Choroid plexus epithelial cell (primary cell): ENCODE data around the gene MAP7D1.

ENCODE experiments used
- DNase-seq: peaks from one replicate; pipeline ENCODE4 v3.0.0-alpha.2; 2010; ENCODE audit warnings: low read depth
- H3K4me3 ChIP-seq: 2 replicates; pipeline ENCODE4 v1.5.1; 2011; ENCODE audit warnings: low read depth, mild to moderate bottlenecking, control low read depth, low read length, moderate library complexity
- CTCF ChIP-seq: conservative IDR thresholded peaks from 2 replicates; pipeline ENCODE4 v1.5.1; 2011; ENCODE audit warnings: low read depth, mild to moderate bottlenecking, control low read depth, inconsistent platforms, low read length, moderate library complexity

The MAP7D1 gene

DNA sequence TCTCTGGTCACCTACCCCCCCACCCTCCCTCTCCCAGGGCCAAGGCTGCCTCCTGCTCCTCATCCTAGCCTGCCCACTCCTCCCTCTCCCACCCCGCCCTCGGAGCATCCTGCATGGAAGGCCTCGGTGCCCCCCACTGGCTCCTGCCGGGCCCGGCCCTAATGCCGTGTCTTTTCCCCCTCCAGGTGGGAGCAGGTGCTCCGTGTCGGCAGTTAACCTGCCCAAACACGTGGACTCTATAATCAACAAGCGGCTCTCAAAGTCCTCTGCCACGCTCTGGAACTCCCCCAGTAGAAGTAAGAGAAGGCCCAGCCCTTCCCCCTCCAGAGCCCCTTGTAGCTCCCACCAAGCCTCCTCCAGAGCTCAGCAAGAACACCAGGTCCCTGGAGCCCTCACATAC, 18.8 kb downstream of the MAP7D1 start:
- no peak for DNase-seq
- H3K4me3 ChIP-seq, result no peak overlapping the region
- TF ChIP-seq CTCF, result no peak

DNA sequence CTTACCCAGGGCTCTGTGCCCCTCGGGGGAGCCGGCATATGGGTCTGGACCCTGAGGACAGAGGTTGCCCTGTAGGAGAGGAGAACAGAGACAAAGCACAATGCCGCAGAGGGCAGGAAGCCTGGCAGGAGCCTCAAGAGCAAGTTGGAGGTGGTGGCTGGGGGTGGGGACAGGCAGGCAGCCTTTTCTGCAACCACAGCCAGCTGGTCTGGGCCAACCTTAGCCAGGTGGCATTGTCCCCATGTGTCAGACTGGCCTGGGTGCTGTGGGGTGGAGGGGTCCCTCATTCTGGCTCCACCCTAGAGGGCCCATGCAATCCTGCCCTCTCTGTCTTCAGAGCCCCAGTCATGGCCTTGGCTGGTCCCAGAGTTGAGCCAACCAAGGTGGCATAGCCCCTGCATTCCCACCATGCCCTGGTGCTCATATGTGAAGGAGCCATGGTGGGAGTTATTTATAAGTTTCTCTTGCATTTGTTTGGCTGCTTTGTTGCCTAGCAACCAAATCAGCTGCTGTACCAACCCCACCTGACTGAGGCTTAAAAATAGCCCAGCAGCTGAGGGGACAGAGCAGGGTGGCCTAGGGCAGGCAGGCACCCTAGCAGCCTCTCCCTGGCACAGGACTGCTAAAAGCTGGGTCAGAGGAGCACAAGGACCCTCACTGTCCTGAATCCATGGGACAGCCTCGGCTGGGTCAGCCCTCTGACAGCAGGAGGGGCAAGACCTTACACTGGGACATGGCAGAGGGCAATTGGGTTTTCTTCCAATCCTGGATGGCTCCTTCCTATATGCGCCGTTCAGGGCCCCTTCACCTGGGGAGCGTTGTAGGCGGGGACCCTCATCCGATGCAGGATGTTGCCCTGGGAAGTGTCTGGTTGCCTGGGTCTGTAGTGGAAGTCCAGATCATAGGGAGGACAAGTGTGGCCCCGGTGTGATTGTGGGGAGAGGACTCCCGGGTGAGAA, 19.5 kb downstream of the MAP7D1 start:
- no peak for TF ChIP-seq CTCF
- DNase-seq, result peak; percentile 86
- H3K4me3 ChIP-seq, result no peak overlapping the region

DNA sequence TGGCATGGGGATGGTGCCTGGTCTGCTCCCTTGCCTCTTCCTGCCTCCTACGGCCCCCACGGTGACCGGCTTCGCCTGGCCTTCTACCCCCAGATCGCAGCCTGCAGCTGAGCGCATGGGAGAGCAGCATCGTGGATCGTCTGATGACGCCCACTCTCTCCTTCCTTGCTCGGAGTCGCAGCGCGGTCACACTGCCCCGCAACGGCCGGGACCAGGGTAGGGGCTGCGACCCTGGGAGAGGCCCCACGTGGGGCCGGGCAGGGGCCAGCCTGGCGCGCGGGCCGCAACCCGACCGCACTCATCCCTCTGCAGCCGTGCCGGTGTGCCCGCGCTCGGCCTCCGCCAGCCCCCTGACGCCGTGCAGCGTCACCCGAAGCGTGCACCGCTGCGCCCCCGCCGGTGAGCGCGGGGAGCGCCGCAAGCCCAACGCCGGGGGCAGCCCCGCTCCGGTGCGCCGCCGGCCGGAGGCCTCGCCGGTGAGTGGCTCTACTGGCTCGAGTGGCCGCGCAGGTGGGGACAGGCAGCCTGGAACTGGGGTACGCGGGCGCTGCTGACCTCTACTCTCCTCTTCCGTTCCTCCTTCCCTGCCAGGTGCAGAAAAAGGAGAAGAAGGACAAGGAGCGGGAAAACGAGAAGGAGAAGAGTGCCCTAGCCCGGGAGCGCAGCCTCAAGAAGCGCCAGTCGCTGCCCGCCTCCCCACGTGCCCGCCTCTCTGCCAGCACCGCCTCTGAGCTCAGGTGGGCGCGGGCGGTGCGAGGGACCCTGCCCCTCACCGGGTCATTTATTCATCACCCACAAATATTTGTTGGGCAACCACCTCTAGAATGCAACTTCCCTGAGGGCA, 20.4 kb downstream of the MAP7D1 start:
- H3K4me3 ChIP-seq, result no peak overlapping the region
- no peak for DNase-seq
- no peak for TF ChIP-seq CTCF

GRCh38 chr1:36177589-36178431, 21.9 kb downstream of the MAP7D1 start:
- DNase-seq, result no peak
- H3K4me3 ChIP-seq, result no peak overlapping the region

DNA sequence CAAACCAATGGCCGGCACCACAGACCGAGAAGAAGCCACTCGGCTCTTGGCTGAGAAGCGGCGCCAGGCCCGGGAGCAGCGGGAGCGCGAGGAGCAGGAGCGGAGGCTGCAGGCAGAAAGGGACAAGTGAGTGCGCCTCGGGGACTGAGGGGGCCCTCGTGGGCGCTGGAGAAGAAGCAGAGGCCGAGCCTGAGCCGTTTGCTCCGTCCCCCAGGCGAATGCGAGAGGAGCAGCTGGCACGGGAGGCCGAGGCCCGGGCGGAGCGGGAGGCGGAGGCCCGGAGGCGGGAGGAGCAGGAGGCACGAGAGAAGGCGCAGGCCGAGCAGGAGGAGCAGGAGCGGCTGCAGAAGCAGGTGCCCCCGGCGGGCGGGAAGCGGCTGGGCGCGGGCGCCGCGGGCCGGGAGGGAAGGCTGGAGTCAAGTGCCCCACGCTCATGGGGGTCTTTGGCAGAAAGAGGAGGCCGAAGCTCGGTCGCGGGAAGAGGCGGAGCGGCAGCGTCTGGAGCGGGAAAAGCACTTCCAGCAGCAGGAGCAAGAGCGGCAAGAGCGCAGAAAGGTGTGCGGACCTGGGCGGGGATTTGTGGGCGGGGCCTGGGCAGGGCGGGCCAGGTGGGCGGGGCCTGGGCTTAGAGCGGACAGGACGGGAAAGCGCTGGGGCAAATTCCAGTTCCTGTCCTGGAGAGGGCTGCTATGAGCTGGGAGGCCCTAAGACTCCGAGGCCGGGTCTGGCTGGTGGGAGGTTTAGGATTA, 22.7 kb downstream of the MAP7D1 start:
- no peak for DNase-seq
- H3K4me3 ChIP-seq, result no peak overlapping the region
- no peak for TF ChIP-seq CTCF

More at GRCh38 chr1:36177589-36178431, 21.9 kb downstream of the MAP7D1 start:
- TF ChIP-seq CTCF, result no peak

DNA sequence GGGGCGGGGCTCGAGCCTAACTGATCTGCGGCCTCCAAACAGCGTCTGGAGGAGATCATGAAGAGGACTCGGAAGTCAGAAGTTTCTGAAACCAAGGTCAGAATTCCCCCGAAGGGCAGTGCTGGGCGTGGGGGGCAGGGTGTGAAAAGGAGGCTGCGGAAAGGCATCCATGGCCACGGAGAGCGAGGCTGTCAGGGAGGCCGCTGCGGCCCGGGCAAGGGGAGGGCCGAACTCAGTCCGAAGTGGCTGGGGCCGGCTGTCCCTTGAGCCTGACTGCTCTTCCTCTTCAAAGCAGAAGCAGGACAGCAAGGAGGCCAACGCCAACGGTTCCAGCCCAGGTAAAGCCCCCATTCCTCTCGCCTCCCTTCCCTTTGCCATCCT, 23.2 kb downstream of the MAP7D1 start:
- TF ChIP-seq CTCF, result no peak
- H3K4me3 ChIP-seq, result no peak overlapping the region
- no peak for DNase-seq
